Hepatocyte (in vitro differentiated cells): ENCODE data around the gene PNMA3.
"Not testable (repeated sequence)": the region's sequence is repeated elsewhere in the genome, so short reads cannot be mapped to it uniquely, and the experiment has no call there.

Source experiments
- CTCF ChIP-seq: fragments of 200-600 bp; sonication (generic); IDR thresholded peaks from 2 replicates; pipeline ENCODE4 v1.5.1; 2016; ENCODE audit warnings: antibody characterized with exemption, mild to moderate bottlenecking; ENCODE audit not compliant: poor library complexity
- EZH2 ChIP-seq: fragments of 200-600 bp; sonication (generic); IDR thresholded peaks from 2 replicates; pipeline ENCODE4 v1.6.1; 2016; ENCODE audit warnings: antibody characterized with exemption, mild to moderate bottlenecking, borderline replicate concordance
- EZH2phosphoT487 ChIP-seq: fragments of 200-600 bp; sonication (generic); IDR thresholded peaks from one replicate; pipeline ENCODE4 v1.6.1; 2018; ENCODE audit warnings: antibody characterized with exemption, mild to moderate bottlenecking, low read depth, moderate library complexity; ENCODE audit not compliant: unreplicated experiment, severe bottlenecking

GRCh38 chrX:153017174-153017573, 39.1 kb upstream of the PNMA3 start:
- TF ChIP-seq CTCF, EZH2phosphoT487, EZH2: not testable (repeated sequence)
